ENCODE measurements around the gene PDSS1. TPM values are rescaled to one million over a fixed set of nuclear protein-coding genes. Genes with fewer than 3 reads are reported as not detected.

Gene PDSS1
- polyA plus RNA-seq, 1 of the 3 experiments (the other 2 are of a cell fraction) = 14.9 TPM

DNA sequence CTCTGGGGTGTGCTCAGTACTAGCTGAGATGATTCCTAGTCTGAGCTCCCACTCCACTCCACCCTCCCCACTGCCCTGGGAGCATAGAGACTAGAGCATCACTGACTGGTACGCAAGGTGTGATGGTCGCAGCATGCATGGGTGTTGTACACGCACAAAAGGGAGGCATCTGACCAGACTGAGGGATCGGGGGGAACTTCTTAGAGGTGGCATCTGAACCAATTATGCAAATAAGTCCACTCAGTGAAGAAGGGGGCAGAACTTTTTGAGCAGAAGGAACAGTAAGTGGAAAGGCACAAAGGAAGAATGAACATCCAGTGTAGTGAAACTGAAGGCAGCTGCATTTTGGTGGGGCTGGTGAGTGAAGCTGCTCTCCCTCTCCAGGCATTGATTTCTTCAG is 25.5 kb downstream of the PDSS1 start (continued):
- TF ChIP-seq, protein P1, sequence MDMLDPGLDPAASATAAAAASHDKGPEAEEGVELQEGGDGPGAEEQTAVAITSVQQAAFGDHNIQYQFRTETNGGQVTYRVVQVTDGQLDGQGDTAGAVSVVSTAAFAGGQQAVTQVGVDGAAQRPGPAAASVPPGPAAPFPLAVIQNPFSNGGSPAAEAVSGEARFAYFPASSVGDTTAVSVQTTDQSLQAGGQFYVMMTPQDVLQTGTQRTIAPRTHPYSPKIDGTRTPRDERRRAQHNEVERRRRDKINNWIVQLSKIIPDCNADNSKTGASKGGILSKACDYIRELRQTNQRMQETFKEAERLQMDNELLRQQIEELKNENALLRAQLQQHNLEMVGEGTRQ (IDR thresholded peaks at IDR 0.05; ENCODE audit: borderline replicate concordance, low read depth, low read length) = no peak
- TF ChIP-seq POLR2AphosphoS5 (IDR thresholded peaks at IDR 0.05; ENCODE audit: low read depth, low read length) (no peak), CHD2 (IDR thresholded peaks at IDR 0.05; ENCODE audit: low read length, partially characterized antibody) (no peak), MEF2A (IDR thresholded peaks at IDR 0.05; ENCODE audit: borderline replicate concordance, low read depth) (no peak), ELF1 (IDR thresholded peaks at IDR 0.05) (no peak), GATA2 (CRISPR knock-in tag; IDR thresholded peaks at IDR 0.05) (no peak), NFIC (IDR thresholded peaks at IDR 0.05; ENCODE audit: borderline replicate concordance) (no peak), GABPA (IDR thresholded peaks at IDR 0.05; ENCODE audit: low read depth) (no peak)
- TF ChIP-seq, protein P2, sequence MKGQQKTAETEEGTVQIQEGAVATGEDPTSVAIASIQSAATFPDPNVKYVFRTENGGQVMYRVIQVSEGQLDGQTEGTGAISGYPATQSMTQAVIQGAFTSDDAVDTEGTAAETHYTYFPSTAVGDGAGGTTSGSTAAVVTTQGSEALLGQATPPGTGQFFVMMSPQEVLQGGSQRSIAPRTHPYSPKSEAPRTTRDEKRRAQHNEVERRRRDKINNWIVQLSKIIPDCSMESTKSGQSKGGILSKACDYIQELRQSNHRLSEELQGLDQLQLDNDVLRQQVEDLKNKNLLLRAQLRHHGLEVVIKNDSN (IDR thresholded peaks at IDR 0.05; ENCODE audit: borderline replicate concordance, low read depth) = no peak
- TF ChIP-seq, protein P3, sequence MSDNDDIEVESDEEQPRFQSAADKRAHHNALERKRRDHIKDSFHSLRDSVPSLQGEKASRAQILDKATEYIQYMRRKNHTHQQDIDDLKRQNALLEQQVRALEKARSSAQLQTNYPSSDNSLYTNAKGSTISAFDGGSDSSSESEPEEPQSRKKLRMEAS (IDR thresholded peaks at IDR 0.05; ENCODE audit: low read depth) = no peak

DNA sequence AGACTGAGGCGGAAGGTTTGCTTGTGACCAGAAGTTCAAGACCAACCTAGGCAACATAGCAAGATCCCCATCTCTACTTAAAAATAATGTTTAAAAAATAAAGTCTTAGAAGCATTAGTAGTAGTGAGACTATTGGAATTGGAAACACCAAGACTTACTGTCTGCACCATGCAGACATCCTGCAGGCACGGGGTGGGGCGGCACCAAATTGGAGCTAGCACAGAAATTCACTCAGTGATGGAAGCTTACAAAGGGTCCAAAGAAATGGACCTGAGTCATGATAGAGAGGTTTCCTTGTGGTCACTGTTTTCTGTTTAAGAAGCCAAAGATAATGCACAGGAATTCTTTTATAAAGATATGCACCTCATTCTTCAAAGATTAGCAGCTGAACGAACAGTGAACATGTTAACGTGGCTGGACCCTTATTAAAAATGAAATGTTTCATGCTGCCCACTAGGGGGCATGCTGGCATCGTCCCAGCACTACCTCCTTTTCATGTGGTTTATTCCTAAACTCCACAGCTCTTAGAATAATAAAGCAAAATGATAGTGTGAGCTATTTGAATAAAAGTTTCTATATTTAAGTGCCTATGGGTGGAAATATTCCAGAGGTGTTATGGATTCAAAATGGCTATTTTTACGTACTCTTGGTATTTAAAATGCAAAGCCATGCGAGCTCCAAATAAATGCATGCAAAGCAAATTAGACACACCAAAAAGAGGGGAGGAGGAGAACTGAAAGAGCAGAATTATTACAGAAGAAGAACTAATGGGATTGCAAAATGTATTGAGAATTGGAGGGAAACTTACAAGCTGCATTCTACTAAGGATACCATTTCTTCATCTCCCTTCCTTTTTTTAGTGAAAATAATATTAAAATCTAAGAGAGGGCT is 28.6 kb downstream of the PDSS1 start:
- TF ChIP-seq TAF1 (IDR thresholded peaks at IDR 0.05; ENCODE audit: borderline replicate concordance, low read depth, low read length) (no peak), SMC3 (IDR thresholded peaks at IDR 0.05; ENCODE audit: low read depth, low read length) (peak; percentile 76), NRF1 (IDR thresholded peaks at IDR 0.05; ENCODE audit: low read depth, low read length) (0 out of 2 replicates have a peak, but pooled peaks have one; percentile 11), FOSL2 (IDR thresholded peaks at IDR 0.05; ENCODE audit: borderline replicate concordance, low read depth) (no peak), EZH2phosphoT487 (IDR thresholded peaks at IDR 0.05; ENCODE audit: borderline replicate concordance, low read depth) (no peak), RAD21 (IDR thresholded peaks at IDR 0.05; ENCODE audit: low read length) (peak; percentile 82)
- TF ChIP-seq, protein P1 (IDR thresholded peaks at IDR 0.05; ENCODE audit: borderline replicate concordance, low read depth, low read length) = no peak
- TF ChIP-seq, protein P4, sequence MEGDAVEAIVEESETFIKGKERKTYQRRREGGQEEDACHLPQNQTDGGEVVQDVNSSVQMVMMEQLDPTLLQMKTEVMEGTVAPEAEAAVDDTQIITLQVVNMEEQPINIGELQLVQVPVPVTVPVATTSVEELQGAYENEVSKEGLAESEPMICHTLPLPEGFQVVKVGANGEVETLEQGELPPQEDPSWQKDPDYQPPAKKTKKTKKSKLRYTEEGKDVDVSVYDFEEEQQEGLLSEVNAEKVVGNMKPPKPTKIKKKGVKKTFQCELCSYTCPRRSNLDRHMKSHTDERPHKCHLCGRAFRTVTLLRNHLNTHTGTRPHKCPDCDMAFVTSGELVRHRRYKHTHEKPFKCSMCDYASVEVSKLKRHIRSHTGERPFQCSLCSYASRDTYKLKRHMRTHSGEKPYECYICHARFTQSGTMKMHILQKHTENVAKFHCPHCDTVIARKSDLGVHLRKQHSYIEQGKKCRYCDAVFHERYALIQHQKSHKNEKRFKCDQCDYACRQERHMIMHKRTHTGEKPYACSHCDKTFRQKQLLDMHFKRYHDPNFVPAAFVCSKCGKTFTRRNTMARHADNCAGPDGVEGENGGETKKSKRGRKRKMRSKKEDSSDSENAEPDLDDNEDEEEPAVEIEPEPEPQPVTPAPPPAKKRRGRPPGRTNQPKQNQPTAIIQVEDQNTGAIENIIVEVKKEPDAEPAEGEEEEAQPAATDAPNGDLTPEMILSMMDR (IDR thresholded peaks at IDR 0.05) = peak; percentile 89
- Histone ChIP-seq H3K4me2 (no peak overlapping the region), H3F3A (replicated peaks; ENCODE audit: insufficient read depth) (peaks cover 7% of the 10 kb centered on the region), H2AFZ (ENCODE audit: low read depth) (no peak overlapping the region), H3K36me3 (replicated peaks in 1 of 2; ENCODE audit: control insufficient read depth in 1 of 2, insufficient read depth in 2 of 2, low read length in 1 of 2) (peaks cover 18 to 32% of the 10 kb centered on the region in 2 experiments), H3K9me3 (no peaks in the 10 kb centered on the region), H3K79me2 (ENCODE audit: insufficient read depth) (no peaks in the 10 kb centered on the region), H3K27ac (ENCODE audit: low read depth in 2 of 2, low read length in 1 of 2) (no peak overlapping the region), H3K9ac (no peak overlapping the region), H3K27me3 (ENCODE audit: insufficient read depth) (no peaks in the 10 kb centered on the region), H3K9me2 (no peaks in the 10 kb centered on the region), H3K4me1 (ENCODE audit: control insufficient read depth in 1 of 2, insufficient read depth in 2 of 2, low read depth in 1 of 2, low read length in 1 of 2) (no peaks in the 10 kb centered on the region), H3K4me3 (ENCODE audit: low read depth in 2 of 2, low read length in 1 of 2) (no peak overlapping the region; a peak in 1 of 4 replicates), H4K20me1 (ENCODE audit: insufficient read depth) (no peaks in the 10 kb centered on the region)
- ChIA-PET POLR2A (no interaction called here), CTCF (interaction anchor here (0.6 to 7.9 kb wide), 54 partner anchors 9 to 641 kb away, joined by 3 to 143 read pairs (median 4); partner anchors contain the start of genes ABI1 and PDSS1)
- 64% methylated on average over 8 of the region's 8 CpGs for WGBS (ENCODE audit: low lambda C conversion rate)
- DNase-seq = peak; percentile 63

Measured in SK-N-SH (cell line).